ES-I3 (cell line): ENCODE results near the gene PRX.
"Not testable (repeated sequence)": the region's sequence is repeated elsewhere in the genome, so short reads cannot be mapped to it uniquely, and the experiment has no call there.

Experiments
- H3K36me3 ChIP-seq: 2 replicates; pipeline ENCODE4 v1.6.1; 2013; ENCODE audit warnings: mild to moderate bottlenecking, low read length, control low read depth, moderate library complexity; ENCODE audit not compliant: insufficient read depth
- H3K4me1 ChIP-seq: 2 replicates; pipeline ENCODE4 v1.6.1; 2013; ENCODE audit warnings: mild to moderate bottlenecking, control low read depth, low read length; ENCODE audit not compliant: insufficient read depth
- H3K9ac ChIP-seq: 2 replicates; pipeline ENCODE4 v1.6.1; 2013; ENCODE audit warnings: low read depth, mild to moderate bottlenecking, low read length, moderate library complexity
- H3K9me3 ChIP-seq: 2 replicates; pipeline ENCODE4 v1.6.1; 2013; ENCODE audit warnings: mild to moderate bottlenecking, low read length, moderate library complexity; ENCODE audit not compliant: control insufficient read depth, insufficient read depth

The PRX gene

GRCh38 chr19:40444825-40445312 is 31.7 kb upstream of the PRX start:
- peak overlapping the region; percentile 55 for H3K9ac ChIP-seq
- peaks cover 16% of the 10 kb centered on the region; the same call in 1 of the 2 replicates for H3K36me3 ChIP-seq
- peaks cover 15% of the 10 kb centered on the region for H3K4me1 ChIP-seq
- no peaks in the 10 kb centered on the region for H3K9me3 ChIP-seq

GRCh38 chr19:40444000-40444824 is 31.0 kb upstream of the PRX start, which contains the start of gene SERTAD3:
TSS of gene SERTAD3 (minus strand) at chr19:40444335. CDS start at chr19:40442080, 2,255 bp downstream.
- Histone ChIP-seq H3K36me3 (peaks cover 16% of the 10 kb centered on the region; the same call in 1 of the 2 replicates), H3K9ac (peak within 1 kb of the TSS; percentile 99), H3K9me3 (no peaks in the 10 kb centered on the region), H3K4me1 (peaks cover 15% of the 10 kb centered on the region)

- Histone ChIP-seq H3K36me3 (peaks cover 16% of the 10 kb centered on the region; the same call in 1 of the 2 replicates), H3K9me3 (no peaks in the 10 kb centered on the region), H3K4me1 (peaks cover 15% of the 10 kb centered on the region), H3K9ac (peak overlapping the region; percentile 99)
Observed at GRCh38 chr19:40443131-40443999, 30.2 kb upstream of the PRX start.

- Histone ChIP-seq H3K36me3 (peaks cover 16% of the 10 kb centered on the region; the same call in 1 of the 2 replicates), H3K9me3 (no peaks in the 10 kb centered on the region), H3K9ac (peak overlapping the region; percentile 62; the same call in 1 of the 2 replicates), H3K4me1 (peaks cover 15% of the 10 kb centered on the region)
Observed at GRCh38 chr19:40442328-40443130, 29.4 kb upstream of the PRX start.

- H3K9ac ChIP-seq = no peak overlapping the region
Observed at GRCh38 chr19:40441719-40442253, 28.6 kb upstream of the PRX start.

GRCh38 chr19:40438284-40438683 is 25.1 kb upstream of the PRX start:
- H3K36me3 ChIP-seq = peaks cover 16% of the 10 kb centered on the region; the same call in 1 of the 2 replicates
- no peak overlapping the region for H3K9ac ChIP-seq
- H3K9me3 ChIP-seq = no peaks in the 10 kb centered on the region
- H3K4me1 ChIP-seq = peaks cover 13% of the 10 kb centered on the region

More at GRCh38 chr19:40441719-40442253, 28.6 kb upstream of the PRX start:
- Histone ChIP-seq H3K9me3 (no peaks in the 10 kb centered on the region), H3K4me1 (peaks cover 15% of the 10 kb centered on the region), H3K36me3 (peaks cover 16% of the 10 kb centered on the region; the same call in 1 of the 2 replicates)

- H3K9me3 ChIP-seq = no peaks in the 10 kb centered on the region
- peak overlapping the region; percentile 69 for H3K9ac ChIP-seq
- no peaks in the 10 kb centered on the region for H3K36me3 ChIP-seq
- H3K4me1 ChIP-seq = peaks cover 5% of the 10 kb centered on the region; the same call in 1 of the 2 replicates
Observed at GRCh38 chr19:40433391-40434216, 20.4 kb upstream of the PRX start.

- H3K4me1 ChIP-seq, H3K9me3 ChIP-seq, H3K36me3 ChIP-seq, H3K9ac ChIP-seq: not testable (repeated sequence)
Observed at GRCh38 chr19:40432760-40433159, 19.6 kb upstream of the PRX start.

GRCh38 chr19:40431698-40432097 is 18.5 kb upstream of the PRX start:
- Histone ChIP-seq H3K36me3 (no peaks in the 10 kb centered on the region), H3K4me1 (peaks cover 5% of the 10 kb centered on the region; the same call in 1 of the 2 replicates), H3K9me3 (no peaks in the 10 kb centered on the region), H3K9ac (no peak overlapping the region)

GRCh38 chr19:40430242-40430641 is 17.1 kb upstream of the PRX start:
- H3K36me3 ChIP-seq, H3K9ac ChIP-seq, H3K9me3 ChIP-seq, H3K4me1 ChIP-seq: not testable (repeated sequence)

- not testable (repeated sequence) for H3K9me3 ChIP-seq, H3K9ac ChIP-seq, H3K4me1 ChIP-seq, H3K36me3 ChIP-seq
Observed at GRCh38 chr19:40428197-40428596, 15.0 kb upstream of the PRX start.

- H3K9me3 ChIP-seq = no peaks in the 10 kb centered on the region
- H3K4me1 ChIP-seq = no peaks in the 10 kb centered on the region; the same call in 1 of the 2 replicates
- H3K9ac ChIP-seq = peak within 1 kb of the TSS; percentile 78
- H3K36me3 ChIP-seq = no peaks in the 10 kb centered on the region
Observed at GRCh38 chr19:40425450-40426287, 12.5 kb upstream of the PRX start, which contains the start of gene SERTAD1. TSS of gene SERTAD1 (minus strand) at chr19:40425992. CDS start at chr19:40423546, 2,446 bp downstream.
